K562 (cell line): ENCODE measurements around the gene TRIP6. TPM values are rescaled to one million over a fixed set of nuclear protein-coding genes. Genes with fewer than 3 reads are reported as not detected.

ENCODE experiments used
- ARID2 ChIP-seq: fragments of 450-650 bp; IDR thresholded peaks from 2 replicates; pipeline ENCODE4 v1.6.1; 2017; ENCODE audit warnings: antibody characterized with exemption, mild to moderate bottlenecking
- CHD2 ChIP-seq: IDR thresholded peaks from 2 replicates; pipeline ENCODE4 v1.6.1; 2011; ENCODE audit warnings: low read depth, low read length
- ELF2 ChIP-seq: fragments of 250-450 bp; sonication (Bioruptor Pico); IDR thresholded peaks from 2 replicates; pipeline ENCODE4 v1.5.0; 2021; ENCODE audit warnings: mild to moderate bottlenecking
- ETV5 ChIP-seq: sonication (generic); formaldehyde crosslinking; IDR thresholded peaks from 2 replicates; pipeline ENCODE4 v1.4.0; 2020; ENCODE audit warnings: low read depth, mild to moderate bottlenecking, missing genetic modification reagents
- HNRNPK ChIP-seq: fragments of 200-400 bp; formaldehyde crosslinking; IDR thresholded peaks from one replicate; pipeline ENCODE4 v1.6.1; 2018; ENCODE audit warnings: mild to moderate bottlenecking, low read depth, low read length; ENCODE audit not compliant: poor library complexity, severe bottlenecking
- HOXB6 ChIP-seq: fragments of 250-450 bp; sonication (Bioruptor Pico); IDR thresholded peaks from 2 replicates; pipeline ENCODE4 v1.5.1; 2022; ENCODE audit warnings: mild to moderate bottlenecking, borderline replicate concordance
- LCOR ChIP-seq: sonication (generic); formaldehyde crosslinking; IDR thresholded peaks from 2 replicates; pipeline ENCODE4 v1.8.0; 2022; ENCODE audit warnings: mild to moderate bottlenecking, missing genetic modification reagents
- MTA2 ChIP-seq: fragments of 450-650 bp; IDR thresholded peaks from 2 replicates; pipeline ENCODE4 v1.6.1; 2016; ENCODE audit warnings: low read depth
- PHF21A ChIP-seq: fragments of 450-650 bp; IDR thresholded peaks from 2 replicates; pipeline ENCODE4 v1.6.1; 2017; ENCODE audit warnings: low read depth, borderline replicate concordance
- POLR2G ChIP-seq: fragments of 200-400 bp; formaldehyde crosslinking; IDR thresholded peaks from 2 replicates; pipeline ENCODE4 v1.6.1; 2017; ENCODE audit warnings: low read depth, mild to moderate bottlenecking, antibody characterized with exemption, low read length, moderate library complexity
- PRDM10 ChIP-seq: fragments of 450-650 bp; IDR thresholded peaks from 2 replicates; pipeline ENCODE4 v1.6.1; 2018; ENCODE audit not compliant: partially characterized antibody
- RCOR1 ChIP-seq, 2 experiments: IDR thresholded peaks; 2 replicates each; pipeline ENCODE4 v1.6.1; 2012; ENCODE audit warnings: low read depth in 2 of 2, low read length in 2 of 2, borderline replicate concordance in 1 of 2, improper control_type of control experiment in 1 of 2
- SMARCE1 ChIP-seq: fragments of 450-650 bp; IDR thresholded peaks from 2 replicates; pipeline ENCODE4 v1.7.1; 2016; ENCODE audit warnings: mild to moderate bottlenecking
- STAG1 ChIP-seq: sonication (generic); formaldehyde crosslinking; IDR thresholded peaks from 2 replicates; pipeline ENCODE4 v1.5.0; 2020; ENCODE audit warnings: missing genetic modification reagents, borderline replicate concordance
- ZBTB12 ChIP-seq: fragments of 250-450 bp; sonication (Bioruptor Pico); IDR thresholded peaks from 2 replicates; pipeline ENCODE4 v1.4.0; 2020
- ZNF354B ChIP-seq: fragments of 250-450 bp; sonication (Bioruptor Pico); IDR thresholded peaks from 2 replicates; pipeline ENCODE4 v1.4.0; 2020
- ZNF589 ChIP-seq: fragments of 200-800 bp; sonication (Bioruptor generic); IDR thresholded peaks from 2 replicates; pipeline ENCODE4 v1.6.1; 2016; ENCODE audit warnings: low read depth, missing genetic modification characterization, missing compliant biosample characterization
- polyA plus RNA-seq, 8 experiments: library from polyadenylated mRNA; depleted of rRNA in 4 of 8; stranded (reverse) in 5 of 8; unstranded in 3 of 8; fragments of >200 nt; fragmentation: Nextera tagmentation in 2 of 8; fragmentation: Illumina TruSeq in 1 of 8; extraction: Ambion mirVana in 2 of 8; extraction: Trizol in 1 of 8; gene quantifications; 2 replicates each; pipeline versions ENCODE4 v1.2.1 to v1.2.3, GENCODE V29; 2011 to 2014; ENCODE audit warnings: inconsistent platforms in 1 of 8, missing spikeins in 1 of 8
- total RNA-seq, 7 experiments: library from RNA; depleted of rRNA in 6 of 7; stranded (reverse); fragments of >200 nt in 6 of 7; fragmentation: Illumina TruSeq in 2 of 7; extraction: Trizol in 2 of 7; gene quantifications; 2 replicates each; pipeline versions ENCODE4 v1.2.1 to v1.2.3, GENCODE V29; 2011 to 2021; ENCODE audit warnings: low replicate concordance in 1 of 7
- TF ChIP-seq, protein P1 (sequence below): sonication (generic); formaldehyde crosslinking; IDR thresholded peaks from 2 replicates; pipeline ENCODE4 v1.8.1; 2023; ENCODE audit warnings: mild to moderate bottlenecking, missing genetic modification reagents, moderate library complexity
- TF ChIP-seq, protein P2 (sequence below): fragments of 150-350 bp; conservative IDR thresholded peaks from 2 replicates; pipeline ENCODE4 v1.6.1; 2014; ENCODE audit warnings: low read length

TRIP6 gene
- total and polyA plus RNA-seq, 9 of the 15 experiments (the other 6 are each of a cell fraction or from before 2014, with no cell fraction given) = 5.9 to 141 (median 54.0) TPM

- TF ChIP-seq, protein P1, sequence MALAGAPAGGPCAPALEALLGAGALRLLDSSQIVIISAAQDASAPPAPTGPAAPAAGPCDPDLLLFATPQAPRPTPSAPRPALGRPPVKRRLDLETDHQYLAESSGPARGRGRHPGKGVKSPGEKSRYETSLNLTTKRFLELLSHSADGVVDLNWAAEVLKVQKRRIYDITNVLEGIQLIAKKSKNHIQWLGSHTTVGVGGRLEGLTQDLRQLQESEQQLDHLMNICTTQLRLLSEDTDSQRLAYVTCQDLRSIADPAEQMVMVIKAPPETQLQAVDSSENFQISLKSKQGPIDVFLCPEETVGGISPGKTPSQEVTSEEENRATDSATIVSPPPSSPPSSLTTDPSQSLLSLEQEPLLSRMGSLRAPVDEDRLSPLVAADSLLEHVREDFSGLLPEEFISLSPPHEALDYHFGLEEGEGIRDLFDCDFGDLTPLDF (CRISPR knock-in tag) = 0 out of 2 replicates have a peak, but pooled peaks have one; percentile 57
- no peak for TF ChIP-seq SMARCE1
- no peak for TF ChIP-seq HOXB6 (CRISPR knock-in tag)
- TF ChIP-seq ETV5 (CRISPR knock-in tag) = no peak
- no peak for TF ChIP-seq CHD2
- TF ChIP-seq PHF21A = no peak
- TF ChIP-seq, protein P2, sequence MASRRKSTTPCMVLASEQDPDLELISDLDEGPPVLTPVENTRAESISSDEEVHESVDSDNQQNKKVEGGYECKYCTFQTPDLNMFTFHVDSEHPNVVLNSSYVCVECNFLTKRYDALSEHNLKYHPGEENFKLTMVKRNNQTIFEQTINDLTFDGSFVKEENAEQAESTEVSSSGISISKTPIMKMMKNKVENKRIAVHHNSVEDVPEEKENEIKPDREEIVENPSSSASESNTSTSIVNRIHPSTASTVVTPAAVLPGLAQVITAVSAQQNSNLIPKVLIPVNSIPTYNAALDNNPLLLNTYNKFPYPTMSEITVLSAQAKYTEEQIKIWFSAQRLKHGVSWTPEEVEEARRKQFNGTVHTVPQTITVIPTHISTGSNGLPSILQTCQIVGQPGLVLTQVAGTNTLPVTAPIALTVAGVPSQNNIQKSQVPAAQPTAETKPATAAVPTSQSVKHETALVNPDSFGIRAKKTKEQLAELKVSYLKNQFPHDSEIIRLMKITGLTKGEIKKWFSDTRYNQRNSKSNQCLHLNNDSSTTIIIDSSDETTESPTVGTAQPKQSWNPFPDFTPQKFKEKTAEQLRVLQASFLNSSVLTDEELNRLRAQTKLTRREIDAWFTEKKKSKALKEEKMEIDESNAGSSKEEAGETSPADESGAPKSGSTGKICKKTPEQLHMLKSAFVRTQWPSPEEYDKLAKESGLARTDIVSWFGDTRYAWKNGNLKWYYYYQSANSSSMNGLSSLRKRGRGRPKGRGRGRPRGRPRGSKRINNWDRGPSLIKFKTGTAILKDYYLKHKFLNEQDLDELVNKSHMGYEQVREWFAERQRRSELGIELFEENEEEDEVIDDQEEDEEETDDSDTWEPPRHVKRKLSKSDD = no peak
- no peak for TF ChIP-seq HNRNPK
- no peak for TF ChIP-seq ELF2 (CRISPR knock-in tag)
- TF ChIP-seq LCOR = no peak; the same call in 1 of the 2 replicates
- no peak for TF ChIP-seq MTA2
- no peak for TF ChIP-seq ZNF354B (CRISPR knock-in tag)
- peak; percentile 41 for TF ChIP-seq POLR2G
- TF ChIP-seq ZBTB12 (CRISPR knock-in tag) = no peak
- no peak for TF ChIP-seq ZNF589 (CRISPR knock-in tag)
- peak; percentile 82 for TF ChIP-seq PRDM10
- TF ChIP-seq ARID2 = peak; percentile 48; the same call in 1 of the 2 replicates
- TF ChIP-seq RCOR1 (IDR thresholded peaks at IDR 0.05; ENCODE audit: borderline replicate concordance in 1 of 2, low read depth in 2 of 2, low read length in 2 of 2) = no peak
- TF ChIP-seq STAG1 (CRISPR knock-in tag) = peak; percentile 82; the same call in 1 of the 2 replicates
Observed at GRCh38 chr7:100894860-100895700, 27.9 kb downstream of the TRIP6 start (continued).
